Measurements from ENCODE around the gene KIF23. TPM values are rescaled to one million over a fixed set of nuclear protein-coding genes. Genes with fewer than 3 reads are reported as not detected.

The KIF23 gene
- total RNA-seq, 4 donors from 2014 or later: 2.6 to 39.3 (median 4.3) TPM

DNA sequence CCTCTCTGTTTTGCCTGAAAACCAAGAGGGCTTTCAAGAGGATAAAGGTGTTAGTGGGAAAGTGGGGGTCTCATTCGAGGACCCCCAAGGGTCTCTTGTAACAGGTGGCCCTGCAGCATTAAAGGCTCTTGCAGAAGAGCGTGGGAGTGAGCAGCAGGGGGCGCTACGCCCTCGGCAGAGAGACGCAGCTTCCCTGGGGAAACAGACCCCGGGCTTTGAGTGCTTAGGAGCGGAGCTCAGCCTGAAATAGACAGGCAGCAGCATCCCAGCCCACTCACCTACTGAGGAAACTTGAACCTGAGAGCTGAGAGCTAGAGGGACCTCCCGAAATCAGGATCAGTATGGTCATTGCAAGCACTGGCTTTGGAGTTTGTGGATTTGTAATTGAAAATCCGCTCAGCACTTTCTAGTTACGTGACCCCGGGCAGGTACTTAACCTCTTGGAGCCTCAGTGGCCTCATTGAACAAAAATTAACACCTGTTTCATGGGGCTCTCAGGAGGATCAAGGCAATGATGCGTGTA is 64.2 kb downstream of the KIF23 start:
- Histone ChIP-seq H3K4me3 (no peak overlapping the region), H3K36me3 (no peaks in the 10 kb centered on the region), H3K27ac (no peak overlapping the region), H3K4me1 (no peaks in the 10 kb centered on the region), H3K27me3 (no peaks in the 10 kb centered on the region), H3K9me3 (no peaks in the 10 kb centered on the region)
- no peak for TF ChIP-seq POLR2A (IDR thresholded peaks at IDR 0.05)
- peak; percentile 63 to 90 (median 72) for TF ChIP-seq CTCF (IDR thresholded peaks at IDR 0.05)
- intact Hi-C loops (cut with DNase I; ENCODE audit: low total_unique reads): loop anchor here (5.0 kb wide), 1 partner anchor 1009 kb away; no protein-coding TSS in a partner anchor
- DNase-seq: peak; percentile 45 to 46

DNA sequence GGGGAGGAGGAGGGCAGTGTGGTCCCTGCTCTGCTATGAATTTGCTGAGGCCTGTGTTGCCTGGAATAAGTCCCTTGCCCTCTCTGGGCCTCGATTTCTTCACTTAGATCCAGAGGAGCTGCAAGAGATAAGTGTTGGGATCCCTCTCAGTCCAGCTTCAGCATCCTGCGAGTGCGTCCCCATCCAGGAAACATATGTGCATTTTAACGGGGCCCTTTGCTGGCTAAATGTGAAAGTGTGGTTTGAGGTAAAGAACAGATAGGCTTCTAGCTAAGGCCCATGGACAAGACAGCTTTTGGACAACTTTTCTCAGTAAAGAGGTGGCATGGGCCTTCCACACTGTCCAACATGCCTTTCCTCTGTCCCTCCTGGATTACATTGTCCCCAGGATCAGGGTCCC is 64.9 kb downstream of the KIF23 start:
- intact Hi-C loops (cut with DNase I; ENCODE audit: low total_unique reads): loop anchor here (5.0 kb wide), 1 partner anchor 1008 kb away; no protein-coding TSS in a partner anchor
- no peak for TF ChIP-seq CTCF (IDR thresholded peaks at IDR 0.05)
- no peak for TF ChIP-seq POLR2A (IDR thresholded peaks at IDR 0.05)
- Histone ChIP-seq H3K27ac (no peak overlapping the region), H3K36me3 (no peaks in the 10 kb centered on the region), H3K4me3 (no peak overlapping the region), H3K27me3 (no peaks in the 10 kb centered on the region), H3K9me3 (no peaks in the 10 kb centered on the region), H3K4me1 (no peaks in the 10 kb centered on the region)
- DNase-seq: no peak

DNA sequence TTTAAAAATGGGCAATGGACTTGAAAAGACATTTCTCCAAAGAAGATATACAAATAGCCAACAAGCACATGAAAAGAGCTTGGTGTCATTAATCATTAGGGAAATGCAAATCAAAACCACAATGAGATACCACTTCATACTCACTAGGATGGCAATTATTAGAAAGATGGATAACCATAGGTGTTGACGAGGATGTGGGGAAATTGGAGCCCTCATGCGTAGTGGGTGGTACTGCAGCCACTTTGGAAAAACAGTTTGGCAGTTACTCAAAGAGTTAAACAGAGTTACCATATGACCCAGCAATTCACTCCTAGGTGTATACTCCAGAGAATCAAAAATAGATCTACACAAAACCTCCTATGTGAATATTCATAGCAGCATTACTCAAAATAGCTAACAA is 65.8 kb downstream of the KIF23 start:
- Histone ChIP-seq H3K4me3 (no peak overlapping the region), H3K27me3 (no peaks in the 10 kb centered on the region), H3K36me3 (no peaks in the 10 kb centered on the region), H3K4me1 (no peaks in the 10 kb centered on the region), H3K27ac (no peak overlapping the region), H3K9me3 (no peaks in the 10 kb centered on the region)
- TF ChIP-seq POLR2A (IDR thresholded peaks at IDR 0.05) (no peak), CTCF (IDR thresholded peaks at IDR 0.05) (no peak)
- intact Hi-C loops (cut with DNase I; ENCODE audit: low total_unique reads): loop anchor here (5.0 kb wide), 2 partner anchors 997 to 1007 kb away; no protein-coding TSS in a partner anchor
- DNase-seq: no peak

DNA sequence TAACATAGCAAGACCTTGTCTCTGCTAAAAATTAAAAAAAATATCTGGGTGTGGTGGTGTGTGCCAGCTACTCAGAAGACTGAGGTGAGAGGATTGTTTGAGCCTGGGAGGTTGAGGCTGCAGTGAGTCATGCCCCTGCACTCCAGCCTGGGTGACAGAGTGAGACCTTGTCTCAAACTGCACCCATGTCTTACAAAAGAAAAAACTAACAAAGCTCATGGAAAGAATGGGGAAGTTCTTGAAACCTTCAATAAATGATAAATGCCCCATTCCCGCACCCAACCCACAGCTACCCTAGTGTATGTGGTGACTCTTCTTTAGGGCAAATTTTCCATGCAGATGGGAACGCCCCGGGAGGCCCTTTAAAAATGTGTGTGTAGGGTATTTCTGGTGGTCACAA is 66.8 kb downstream of the KIF23 start:
- TF ChIP-seq POLR2A (IDR thresholded peaks at IDR 0.05) (no peak), CTCF (IDR thresholded peaks at IDR 0.05) (no peak)
- no peaks in the 10 kb centered on the region for H3K4me1 ChIP-seq
- no peak overlapping the region for H3K4me3 ChIP-seq
- H3K9me3 ChIP-seq: no peaks in the 10 kb centered on the region
- H3K27ac ChIP-seq: no peak overlapping the region
- intact Hi-C loops (cut with DNase I; ENCODE audit: low total_unique reads): loop anchor here (5.0 kb wide), 1 partner anchor 996 kb away; no protein-coding TSS in a partner anchor
- no peaks in the 10 kb centered on the region for H3K36me3 ChIP-seq
- H3K27me3 ChIP-seq: no peaks in the 10 kb centered on the region
- DNase-seq: no peak

DNA sequence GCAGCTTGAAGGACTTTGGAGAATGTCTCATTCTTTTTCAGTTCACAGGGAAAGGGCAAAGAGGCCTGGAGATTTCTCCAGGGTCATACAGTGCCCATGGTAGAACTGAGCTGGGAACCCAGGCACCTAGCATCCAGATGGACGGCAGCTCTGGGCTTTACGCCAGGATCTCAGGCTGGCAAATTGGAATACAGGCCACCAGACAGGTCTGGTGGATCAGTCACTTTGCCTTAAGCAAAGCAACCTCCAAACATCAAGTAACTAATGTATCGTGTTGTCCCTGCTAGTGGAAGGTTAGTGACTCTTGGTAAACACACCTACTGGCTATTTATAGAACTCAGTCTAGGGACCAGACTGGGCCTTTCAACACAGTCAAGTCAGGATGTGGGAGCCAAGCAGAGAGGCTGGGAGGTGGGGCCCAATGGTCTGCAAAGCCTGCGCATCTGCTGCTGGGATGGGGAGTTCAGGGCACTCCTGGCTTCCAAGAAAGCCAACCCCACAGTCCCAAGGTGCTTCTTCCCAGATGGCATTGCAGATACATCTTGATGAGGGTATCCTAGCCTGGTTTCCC is 68.6 kb downstream of the KIF23 start:
- no peak overlapping the region for H3K27ac ChIP-seq
- DNase-seq: no peak
- H3K27me3 ChIP-seq: no peaks in the 10 kb centered on the region
- H3K9me3 ChIP-seq: no peaks in the 10 kb centered on the region
- H3K4me1 ChIP-seq: no peaks in the 10 kb centered on the region
- intact Hi-C loops (cut with DNase I; ENCODE audit: low total_unique reads): loop anchor here (5.0 kb wide), 1 partner anchor 995 kb away; no protein-coding TSS in a partner anchor
- H3K36me3 ChIP-seq: no peaks in the 10 kb centered on the region
- TF ChIP-seq CTCF (IDR thresholded peaks at IDR 0.05) (no peak), POLR2A (IDR thresholded peaks at IDR 0.05) (no peak)
- H3K4me3 ChIP-seq: no peak overlapping the region

Data from uterus (tissue), 4 donors.